Measurements from ENCODE around the gene FBXO38.

The FBXO38 gene

DNA sequence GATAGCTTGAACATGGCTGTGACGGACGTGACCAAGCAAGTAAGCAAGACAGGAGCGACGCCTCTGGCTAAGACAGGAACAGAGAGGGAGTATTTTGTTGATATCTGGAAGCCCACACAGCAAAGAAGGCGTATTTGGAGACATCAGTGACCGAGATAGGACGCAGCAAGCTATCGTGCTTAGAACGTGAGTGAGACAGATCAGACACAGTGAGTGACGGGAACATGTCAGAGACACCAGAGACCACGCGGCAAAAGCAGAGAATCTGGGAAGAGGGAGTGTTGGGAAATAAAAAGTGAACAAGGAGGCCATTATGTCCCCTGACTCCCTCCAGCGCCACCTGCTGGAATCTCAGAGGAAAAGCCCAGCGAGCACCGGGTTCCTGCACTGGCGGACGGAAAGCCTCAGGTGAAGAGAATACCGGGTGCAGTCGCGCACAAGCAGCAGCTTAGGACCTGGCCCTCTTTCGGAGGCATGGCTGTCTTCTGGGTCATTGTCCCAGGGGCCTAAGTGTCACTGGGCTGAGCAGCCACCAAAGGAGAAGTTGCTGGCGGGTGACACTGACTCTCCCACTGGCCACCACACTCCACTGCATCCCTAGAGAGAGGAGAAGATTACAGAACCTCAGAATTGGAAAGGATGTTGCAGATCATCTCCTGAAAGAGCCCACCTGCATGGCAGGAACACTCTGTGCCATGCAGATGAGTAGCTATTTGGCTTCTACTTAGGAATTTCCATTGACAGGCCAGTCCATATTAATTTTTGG lies 99.1 kb downstream of the FBXO38 start:
- no peak for FAIRE-seq

DNA sequence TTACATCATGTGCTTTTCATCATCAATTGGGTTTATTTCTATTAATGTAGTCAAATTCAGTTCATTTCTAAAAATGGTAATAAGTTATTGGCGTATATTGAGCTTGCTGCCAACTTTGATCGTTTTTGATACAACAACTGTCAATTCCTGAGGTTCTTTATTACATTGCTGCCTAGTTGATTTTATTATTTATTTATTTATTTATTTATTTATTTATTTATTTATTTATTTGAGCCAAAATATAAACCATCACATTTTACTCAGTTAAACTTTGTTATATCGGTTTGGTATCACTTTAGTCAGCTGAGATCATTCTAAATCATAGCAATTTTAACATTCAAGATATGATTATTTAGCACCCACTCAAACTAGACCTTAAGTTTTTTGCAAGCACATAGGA lies 100.0 kb downstream of the FBXO38 start:
- FAIRE-seq = no peak

DNA sequence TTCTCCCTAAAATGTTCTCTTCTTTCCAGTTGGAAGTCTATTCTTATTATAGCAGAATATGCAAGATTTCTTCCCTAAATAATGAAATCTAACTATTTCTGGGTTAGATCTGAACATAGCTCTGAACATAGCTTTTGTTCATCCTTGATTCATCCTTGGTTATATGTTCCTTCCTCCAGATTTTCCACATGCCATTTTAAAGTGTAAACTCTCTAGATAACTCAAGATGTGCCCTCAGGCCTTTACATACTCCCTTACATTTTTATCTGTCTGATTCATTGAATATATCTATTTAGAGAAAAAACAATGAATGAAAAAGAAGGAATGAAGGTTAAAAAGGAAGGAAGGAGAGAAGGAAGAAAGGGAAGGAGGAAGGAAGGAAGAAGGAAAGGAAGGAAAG lies 100.9 kb downstream of the FBXO38 start:
- FAIRE-seq = no peak

DNA sequence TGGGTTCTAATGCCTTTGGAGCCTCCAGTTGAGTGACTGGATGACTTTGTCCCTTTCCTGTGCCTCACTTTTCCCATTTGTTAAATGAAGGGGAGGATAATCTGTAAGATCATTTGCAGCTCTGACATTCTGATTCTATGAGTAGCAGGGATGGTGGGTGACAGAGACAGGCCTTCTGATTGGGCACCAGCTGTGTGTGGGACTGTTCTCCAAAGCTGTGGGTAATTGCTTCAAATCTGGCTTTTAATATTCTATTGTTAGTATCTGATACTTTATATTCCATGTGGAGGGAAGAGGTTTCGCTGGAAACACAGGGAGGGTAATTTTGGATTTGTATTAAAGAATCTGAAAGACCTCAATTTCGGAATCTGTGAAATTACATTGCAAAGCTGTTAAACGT lies 102.7 kb downstream of the FBXO38 start:
- no peak for FAIRE-seq

DNA sequence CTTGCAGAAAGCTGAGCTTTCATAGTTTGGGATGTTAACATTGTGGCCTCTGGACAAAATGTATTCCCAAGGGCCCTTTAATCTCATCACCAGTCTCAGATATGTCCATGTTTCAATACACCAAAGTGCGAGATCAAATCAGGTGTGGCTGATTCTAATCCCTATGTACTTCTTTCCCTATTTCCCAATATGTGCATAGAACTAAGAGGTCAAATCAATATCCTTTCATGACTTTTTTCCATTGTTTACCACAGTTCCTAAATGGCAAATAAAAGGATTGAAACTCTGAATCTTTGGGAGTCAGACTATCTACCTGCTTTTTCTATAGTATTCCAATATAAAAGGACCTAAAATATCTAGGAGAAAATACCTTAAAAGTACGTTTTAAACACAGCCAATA lies 105.0 kb downstream of the FBXO38 start:
- FAIRE-seq = no peak

DNA sequence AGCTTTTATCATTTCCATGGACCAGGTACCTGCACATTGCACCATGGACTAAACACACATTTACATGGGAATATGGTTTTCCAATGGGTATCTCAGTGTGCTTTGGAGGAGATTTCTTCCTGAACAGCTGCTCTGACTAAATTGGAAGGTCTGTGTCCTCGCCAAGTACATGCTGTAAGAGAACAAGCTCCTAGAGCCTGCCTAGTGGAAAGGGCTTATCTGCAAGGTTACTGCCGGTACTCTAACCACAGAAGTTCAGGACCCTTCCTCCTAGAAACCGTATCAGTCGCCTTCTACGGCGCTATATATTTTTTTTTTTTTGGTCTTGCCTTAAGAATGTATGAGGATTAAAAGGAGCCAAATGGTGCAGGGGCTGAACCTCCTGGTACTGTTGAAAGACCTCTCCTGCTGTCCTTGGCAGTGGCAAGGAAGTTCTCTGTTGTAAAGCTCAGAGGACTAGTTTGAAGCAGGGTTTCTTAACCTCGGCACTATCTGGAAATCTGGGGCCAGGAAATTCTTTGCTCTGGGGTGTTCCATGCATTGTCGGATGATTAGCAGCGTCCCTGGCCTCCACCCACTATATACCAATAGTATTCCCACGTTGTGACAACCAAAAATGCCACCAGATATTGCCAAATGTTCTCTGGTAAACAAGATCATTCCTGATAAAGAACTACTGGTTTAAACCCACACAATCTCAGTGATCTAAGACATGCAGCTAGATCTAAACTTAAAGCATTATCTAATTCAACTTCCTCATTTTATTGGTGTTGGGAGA lies 107.4 kb downstream of the FBXO38 start:
- no peak for FAIRE-seq

DNA sequence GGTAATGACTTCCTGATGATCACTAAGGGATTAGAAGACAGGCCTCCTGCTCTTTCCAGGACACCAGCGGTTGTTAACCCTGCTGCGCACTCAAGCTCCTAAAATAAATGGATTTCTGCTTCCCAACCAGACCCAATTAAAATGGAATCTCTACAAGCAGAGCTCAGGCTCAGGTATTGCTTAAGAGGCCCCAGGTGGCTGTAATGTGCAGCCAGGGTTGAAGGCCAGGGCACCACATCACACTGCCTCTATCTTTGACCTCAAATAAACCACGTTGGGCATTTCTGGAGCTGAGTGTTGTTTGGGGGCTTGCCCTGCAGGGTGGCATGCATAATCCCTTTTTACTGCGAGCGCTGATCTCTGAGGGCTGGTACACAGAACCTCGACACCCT lies 108.0 kb downstream of the FBXO38 start:
- no peak for FAIRE-seq

DNA sequence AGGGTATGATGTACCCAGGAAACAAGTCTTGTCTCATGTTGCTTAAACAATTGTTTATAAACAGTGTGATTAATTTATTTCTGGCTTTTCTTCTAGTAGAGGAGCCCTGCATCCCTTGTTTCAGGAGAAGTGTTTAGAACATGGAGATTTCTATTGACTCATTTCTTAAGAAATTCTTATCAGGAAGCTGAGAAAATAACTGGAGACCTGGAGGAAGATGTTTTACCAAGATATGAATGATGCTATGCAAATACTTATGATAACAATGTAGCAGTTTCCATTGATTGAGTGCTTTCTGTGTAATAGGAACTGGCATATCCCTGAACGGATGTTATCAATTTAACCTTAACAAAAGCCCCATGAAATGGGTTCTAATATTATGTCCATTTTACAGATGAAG lies 108.6 kb downstream of the FBXO38 start:
- FAIRE-seq = no peak
